Heart right ventricle (tissue), 16 donors: ENCODE results near the gene HOXC11. TPM values are rescaled to one million over a fixed set of nuclear protein-coding genes. Genes with fewer than 3 reads are reported as not detected.

ENCODE experiments used
- ATAC-seq, 8 donors: fragments of 200-7000 bp; cut with Tn5 transposase; one replicate each; pipeline ENCODE4 v1.9.1; 2020; ENCODE audit warnings: mild to moderate bottlenecking in 8 of 8, moderate library complexity in 8 of 8, moderate number of reproducible peaks in 1 of 8
- DNase-seq, 2 donors: peaks; one replicate each; pipeline ENCODE4 v3.0.0-alpha.2; 2020
- H3K27ac ChIP-seq, 10 donors: fragments of 200-600 bp; sonication (generic) in 2 of 10; one replicate each; pipeline versions ENCODE4 v1.5.0 to v1.8.0; 2020 to 2022; ENCODE audit warnings: mild to moderate bottlenecking in 3 of 10
- H3K27me3 ChIP-seq, 7 donors: fragments of 200-600 bp; one replicate each; pipeline ENCODE4 v1.8.0; 2021 to 2022; ENCODE audit warnings: mild to moderate bottlenecking in 2 of 7
- H3K36me3 ChIP-seq, 9 donors: fragments of 200-600 bp; sonication (generic) in 1 of 9; one replicate each; pipeline versions ENCODE4 v1.5.0 to v1.8.0; 2020 to 2022; ENCODE audit warnings: mild to moderate bottlenecking in 2 of 9
- H3K4me1 ChIP-seq, 9 donors: fragments of 200-600 bp; sonication (generic) in 1 of 9; one replicate each; pipeline versions ENCODE4 v1.5.0 to v1.8.0; 2020 to 2022; ENCODE audit warnings: mild to moderate bottlenecking in 4 of 9
- H3K4me3 ChIP-seq, 10 donors: fragments of 200-600 bp; sonication (generic) in 2 of 10; one replicate each; pipeline versions ENCODE4 v1.5.0 to v1.8.0; 2020 to 2022; ENCODE audit warnings: mild to moderate bottlenecking in 7 of 10, moderate library complexity in 2 of 10
- H3K9me3 ChIP-seq, 11 donors: fragments of 200-600 bp in 10 of 11; sonication (generic) in 2 of 11; one replicate each; pipeline versions ENCODE4 v1.5.0 to v1.8.0; 2013 to 2022; ENCODE audit warnings: mild to moderate bottlenecking in 2 of 11, control low read depth in 1 of 11, moderate library complexity in 1 of 11
- WGBS, 2 donors: extraction: QIAGEN DNeasy Blood & Tissue Kit; methylation state at CpG; one replicate each; pipeline ENCODE4 v1.1.7; 2013; ENCODE audit warnings: inconsistent platforms in 1 of 2; 5-methylcytosine and 5-hydroxymethylcytosine counted together
- intact Hi-C, 10 donors: fragments of 100-400 bp; cut with DNase I; formaldehyde crosslinking; loops; one replicate each; pipeline versions ENCODE4 v1.11.1 to v1.14.2; 2022
- polyA plus RNA-seq, 2 donors: library from polyadenylated mRNA; stranded (reverse); fragments of 200-250 nt; gene quantifications; one replicate each; pipeline ENCODE4 v1.2.3, GENCODE V29; 2013
- total RNA-seq, 10 donors: library from RNA; stranded (reverse); fragmentation: NEBNext Ultra II Directional in 3 of 10; extraction: Animal tissue kit (Norgen Biotek cat#: 25700) in 3 of 10; gene quantifications; one replicate each; pipeline versions ENCODE4 v1.2.1 to v1.2.4, GENCODE V29; 2021 to 2023
- TF ChIP-seq, protein P1 (sequence below), 9 donors: fragments of 200-600 bp; sonication (generic) in 2 of 9; IDR thresholded peaks; one replicate each; pipeline versions ENCODE4 v1.5.0 to v1.8.0; 2021 to 2022; ENCODE audit warnings: antibody characterized with exemption in 9 of 9, mild to moderate bottlenecking in 5 of 9, moderate library complexity in 1 of 9
- donor health status: Arrhythmogenic right ventricular cardiomyopathy.
- donor health status: ischemic (EF 13 %, LVEDD 7.1; RV severe dilation, severe dysfunction).
- donor health status: healthy with polysubstance abuse.
- donor health status: DM: no; HTN: yes; CAD: no.
- donor health status: DM: no; HTN: no; CAD: no.
- donor health status: ischemic (EF 25% LVEDD 6.9; RV normal size, moderate dysfunction).
- donor health status: ischemic (EF 25% LVEDD 5.7; RV mildly dilated, moderate dysfunction).
- donor health status: healthy.
- donor health status: DM: yes; HTN: yes; CAD: no.
- donor health status: Ischemic cardiomyopathy.
- donor health status: ischemic (EF 35%, LVEDD 5.7; RV mildly dilated, moderate dysfunction).
- donor health status: nonischemic (EF 11% LVEDD 7.7; RV severe dilation, severe dysfunction).
- donor health status: DM: yes; HTN: yes; CAD: no.
- donor health status: PGD.
- donor health status: ischemic (EF 29% LVEDD 5.4; RV normal size, mild dysfunction).
- donor health status: nonischemic (EF 23%, LVEDD 6.1; RV moderate dilation, normal function).

The HOXC11 gene
- total and polyA plus RNA-seq, 12 donors = not detected

DNA sequence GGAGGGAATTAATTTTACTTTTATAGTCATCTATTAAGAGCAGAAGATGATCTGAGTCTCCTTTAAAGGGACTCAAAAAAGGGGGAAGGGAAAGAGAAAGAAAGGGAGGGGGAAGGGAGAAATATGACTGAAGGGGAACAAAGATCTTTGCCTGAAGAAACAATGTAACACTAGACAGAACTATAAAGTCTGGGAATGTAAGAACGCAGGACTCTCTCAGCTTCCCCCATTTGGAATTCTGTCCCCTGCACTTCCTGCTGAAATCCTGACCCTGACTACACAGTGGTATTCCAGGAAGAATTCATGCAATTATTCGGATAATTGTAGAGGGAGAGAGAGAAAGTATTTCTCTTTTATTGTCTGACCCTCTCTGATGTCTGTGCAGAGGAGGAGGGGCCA is 8.6 kb upstream of the HOXC11 start:
- Histone ChIP-seq H3K9me3 (no peaks in the 10 kb centered on the region), H3K27me3 (peaks cover 62 to 100% (median 100%) of the 10 kb centered on the region in 7 donors), H3K36me3 (no peaks in the 10 kb centered on the region), H3K4me3 (no peak overlapping the region), H3K27ac (no peak overlapping the region), H3K4me1 (peaks cover 0 to 22% (median 4%) of the 10 kb centered on the region in 9 donors)
- ATAC-seq (no peak), DNase-seq (no peak)
- TF ChIP-seq, protein P1, sequence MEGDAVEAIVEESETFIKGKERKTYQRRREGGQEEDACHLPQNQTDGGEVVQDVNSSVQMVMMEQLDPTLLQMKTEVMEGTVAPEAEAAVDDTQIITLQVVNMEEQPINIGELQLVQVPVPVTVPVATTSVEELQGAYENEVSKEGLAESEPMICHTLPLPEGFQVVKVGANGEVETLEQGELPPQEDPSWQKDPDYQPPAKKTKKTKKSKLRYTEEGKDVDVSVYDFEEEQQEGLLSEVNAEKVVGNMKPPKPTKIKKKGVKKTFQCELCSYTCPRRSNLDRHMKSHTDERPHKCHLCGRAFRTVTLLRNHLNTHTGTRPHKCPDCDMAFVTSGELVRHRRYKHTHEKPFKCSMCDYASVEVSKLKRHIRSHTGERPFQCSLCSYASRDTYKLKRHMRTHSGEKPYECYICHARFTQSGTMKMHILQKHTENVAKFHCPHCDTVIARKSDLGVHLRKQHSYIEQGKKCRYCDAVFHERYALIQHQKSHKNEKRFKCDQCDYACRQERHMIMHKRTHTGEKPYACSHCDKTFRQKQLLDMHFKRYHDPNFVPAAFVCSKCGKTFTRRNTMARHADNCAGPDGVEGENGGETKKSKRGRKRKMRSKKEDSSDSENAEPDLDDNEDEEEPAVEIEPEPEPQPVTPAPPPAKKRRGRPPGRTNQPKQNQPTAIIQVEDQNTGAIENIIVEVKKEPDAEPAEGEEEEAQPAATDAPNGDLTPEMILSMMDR (IDR thresholded peaks at IDR 0.05) = no peak
- WGBS, 2 donors = 8 to 9% methylated on average over 2 of the region's 2 CpGs
- intact Hi-C loops = no loop called here

DNA sequence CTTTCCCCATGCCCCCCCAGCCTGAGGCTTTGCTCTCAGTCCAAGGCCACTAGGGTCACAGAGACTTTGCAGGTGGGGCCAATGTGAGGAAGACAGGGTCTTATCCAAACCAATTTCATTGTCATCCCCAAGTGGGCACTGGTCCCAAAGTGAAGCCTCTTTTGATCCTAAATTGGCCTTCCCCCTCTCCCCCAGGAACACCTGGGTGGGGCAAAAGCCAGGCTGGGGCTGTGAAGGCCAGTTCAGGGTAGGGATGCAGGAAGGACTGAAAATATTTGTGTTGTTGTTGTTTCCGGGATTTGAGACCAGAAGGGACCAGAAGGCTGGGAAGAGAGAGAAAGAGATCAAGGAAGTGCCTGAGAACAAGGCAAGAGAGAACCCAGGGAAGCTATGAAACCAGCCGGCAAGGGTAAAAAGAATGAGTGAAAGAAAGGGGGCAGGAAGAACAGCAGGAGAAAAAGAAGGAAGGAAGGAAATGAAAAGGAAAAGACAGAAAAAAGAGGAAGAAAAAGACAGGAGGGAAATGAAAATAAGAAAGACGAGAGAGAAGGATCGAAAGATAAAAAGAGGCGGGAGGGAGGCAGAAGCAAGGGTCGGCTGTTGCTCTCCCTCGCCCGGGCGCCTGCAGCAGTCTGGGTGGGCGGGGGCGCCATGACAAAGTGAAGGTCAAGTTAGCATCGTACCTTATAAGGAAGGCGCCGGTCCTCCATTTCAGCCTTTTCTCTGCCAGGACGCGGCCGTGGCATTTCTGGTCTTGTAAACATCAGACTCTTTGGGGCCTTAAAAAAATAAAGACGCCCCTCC is 7.4 kb upstream of the HOXC11 start:
- 1 to 3% methylated on average over 18 of the region's 18 CpGs for WGBS, 2 donors
- DNase-seq = no peak

DNA sequence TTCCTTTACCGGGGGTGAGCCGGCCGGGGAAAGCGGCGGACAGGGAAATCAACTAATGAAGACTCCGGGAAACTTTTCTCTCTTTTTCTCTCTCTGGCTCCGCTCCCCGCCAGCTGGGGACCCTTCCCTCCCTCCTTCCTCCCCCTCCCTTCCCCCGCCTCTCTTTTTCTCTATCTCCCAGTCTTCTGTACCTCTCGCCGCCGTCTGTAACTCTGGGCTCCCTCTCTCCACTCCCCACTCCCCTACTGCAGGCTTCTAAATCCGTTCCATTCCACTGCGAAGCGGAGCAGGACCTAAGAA is 6.9 kb upstream of the HOXC11 start:
- TF ChIP-seq, protein P1 (IDR thresholded peaks at IDR 0.05) = no peak
- H3K4me1 ChIP-seq = peaks cover 0 to 19% (median 4%) of the 10 kb centered on the region in 9 donors
- DNase-seq = no peak
- H3K4me3 ChIP-seq = no peak overlapping the region
- no peak for ATAC-seq
- no peak overlapping the region for H3K27ac ChIP-seq
- WGBS, 2 donors = 3 to 4% methylated on average over 14 to 15 of the region's 15 CpGs
- intact Hi-C loops = no loop called here
- no peaks in the 10 kb centered on the region for H3K9me3 ChIP-seq
- no peaks in the 10 kb centered on the region for H3K36me3 ChIP-seq
- H3K27me3 ChIP-seq = peaks cover 65 to 100% (median 100%) of the 10 kb centered on the region in 7 donors

More for the DNA sequence above, 7.4 kb upstream of the HOXC11 start:
- TF ChIP-seq, protein P1 (IDR thresholded peaks at IDR 0.05) = no peak
- H3K4me1 ChIP-seq = peaks cover 0 to 22% (median 4%) of the 10 kb centered on the region in 9 donors
- intact Hi-C loops = no loop called here
- no peak overlapping the region for H3K4me3 ChIP-seq
- H3K27ac ChIP-seq = no peak overlapping the region
- H3K27me3 ChIP-seq = peaks cover 66 to 100% (median 100%) of the 10 kb centered on the region in 7 donors
- H3K9me3 ChIP-seq = no peaks in the 10 kb centered on the region
- ATAC-seq = no peak
- H3K36me3 ChIP-seq = no peaks in the 10 kb centered on the region

DNA sequence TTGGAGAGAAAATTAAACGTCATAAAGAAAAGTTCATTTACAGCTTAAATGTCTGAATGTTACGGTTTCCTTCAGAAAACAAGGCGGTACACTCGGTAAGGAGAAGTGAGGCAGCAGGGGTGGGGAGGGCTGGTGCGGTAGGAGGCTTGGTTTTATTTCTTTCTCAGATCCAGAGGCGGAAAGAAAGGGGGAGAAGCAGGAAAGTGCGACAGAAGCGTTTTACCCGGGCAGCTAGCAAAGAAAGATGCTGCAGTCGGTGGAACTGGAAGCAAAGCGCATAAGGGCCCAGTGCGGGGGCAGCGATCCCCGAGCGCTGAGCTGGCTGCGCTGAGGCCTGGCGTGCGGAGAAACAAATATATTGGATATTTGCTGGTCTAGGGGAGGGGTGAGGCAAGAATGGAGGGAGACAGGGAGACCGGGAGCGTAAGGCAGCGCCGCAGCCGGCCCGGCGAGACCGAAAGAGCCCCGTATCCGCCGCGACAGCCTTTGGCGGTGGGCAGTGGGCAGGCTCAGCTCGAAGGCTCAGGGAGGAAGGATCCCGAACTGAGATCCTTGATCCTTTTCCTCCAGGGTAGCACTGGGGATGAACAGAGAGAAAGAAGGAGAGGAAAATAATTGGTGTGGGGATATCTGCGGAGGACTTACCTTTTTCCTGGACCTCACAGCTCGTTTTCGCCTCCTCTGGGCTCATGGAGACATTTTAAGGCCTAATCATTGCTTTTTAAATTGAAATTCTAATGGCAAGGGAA is 6.4 kb upstream of the HOXC11 start:
- intact Hi-C loops = no loop called here
- ATAC-seq = no peak
- Histone ChIP-seq H3K27ac (no peak overlapping the region), H3K9me3 (no peaks in the 10 kb centered on the region), H3K4me1 (peaks cover 0 to 17% (median 4%) of the 10 kb centered on the region in 9 donors), H3K4me3 (no peak overlapping the region), H3K27me3 (peaks cover 61 to 100% (median 100%) of the 10 kb centered on the region in 7 donors), H3K36me3 (no peaks in the 10 kb centered on the region)
- TF ChIP-seq, protein P1 (IDR thresholded peaks at IDR 0.05) = no peak
- DNase-seq = no peak
- WGBS, 2 donors = 6 to 7% methylated on average over 36 of the region's 36 CpGs
